Measurements from ENCODE around the gene HHIP. TPM values are rescaled to one million over a fixed set of nuclear protein-coding genes. Genes with fewer than 3 reads are reported as not detected.

Gene HHIP
- total RNA-seq, 2 experiments from 2014 or later = not detected

- no peaks in the 10 kb centered on the region for H3K9me3 Mint-ChIP-seq (ENCODE audit: low read depth)
- CTCF ChIA-PET = no interaction called here
- POLR2A ChIA-PET = no interaction called here
- H3K27me3 Mint-ChIP-seq = peaks cover 46% of the 10 kb centered on the region
- no peaks in the 10 kb centered on the region for H3K36me3 Mint-ChIP-seq (ENCODE audit: low read depth)
- peak overlapping the region; percentile 17 for H3K4me3 Mint-ChIP-seq
- H3K4me1 Mint-ChIP-seq = peaks cover 21% of the 10 kb centered on the region
- DNase-seq (no peak), ATAC-seq (no peak)
- intact Hi-C loops (cut with DNase I, micrococcal nuclease) = loop anchor here in 1 of 2 experiments (10.0 kb wide), 1 partner anchor 420 kb away; no protein-coding TSS in a partner anchor
- no peak overlapping the region for H3K27ac Mint-ChIP-seq
Measured at GRCh38 chr4:144645102-144645630, 790 bp upstream of the HHIP start.

GRCh38 chr4:144646523-144647094, 653 bp downstream of the HHIP start:
- CTCF ChIA-PET = interaction anchor here (0.6 to 0.7 kb wide), 2 partner anchors 400 to 878 kb away, joined by 3 read pairs; no protein-coding TSS in a partner anchor
- peak overlapping the region; percentile 66 for H3K4me3 Mint-ChIP-seq
- POLR2A ChIA-PET = no interaction called here
- intact Hi-C loops (cut with DNase I, micrococcal nuclease) = loop anchor here in 1 of 2 experiments (10.0 kb wide), 1 partner anchor 418 kb away; no protein-coding TSS in a partner anchor
- H3K27ac Mint-ChIP-seq = peak overlapping the region; percentile 2
- peaks cover 21% of the 10 kb centered on the region for H3K4me1 Mint-ChIP-seq
- ATAC-seq = peak; percentile 48
- peaks cover 42% of the 10 kb centered on the region for H3K27me3 Mint-ChIP-seq
- H3K9me3 Mint-ChIP-seq (ENCODE audit: low read depth) = no peaks in the 10 kb centered on the region
- DNase-seq = peak; percentile 35
- no peaks in the 10 kb centered on the region for H3K36me3 Mint-ChIP-seq (ENCODE audit: low read depth)

- Mint-ChIP-seq H3K27me3 (peaks cover 42% of the 10 kb centered on the region), H3K4me3 (peak overlapping the region; percentile 66), H3K36me3 (ENCODE audit: low read depth) (no peaks in the 10 kb centered on the region), H3K9me3 (ENCODE audit: low read depth) (no peaks in the 10 kb centered on the region), H3K27ac (no peak overlapping the region), H3K4me1 (peaks cover 21% of the 10 kb centered on the region)
- ChIA-PET POLR2A (no interaction called here), CTCF (no interaction called here)
- intact Hi-C loops (cut with DNase I, micrococcal nuclease) = loop anchor here in 1 of 2 experiments (10.0 kb wide), 1 partner anchor 418 kb away; no protein-coding TSS in a partner anchor
- peak; percentile 34 for DNase-seq
- ATAC-seq = peak; percentile 28
Measured at GRCh38 chr4:144647095-144647561, 1.2 kb downstream of the HHIP start.

- ATAC-seq = no peak
- Mint-ChIP-seq H3K4me1 (peaks cover 21% of the 10 kb centered on the region), H3K4me3 (peak overlapping the region; percentile 66), H3K27ac (no peak overlapping the region), H3K36me3 (ENCODE audit: low read depth) (no peaks in the 10 kb centered on the region), H3K27me3 (peaks cover 42% of the 10 kb centered on the region), H3K9me3 (ENCODE audit: low read depth) (no peaks in the 10 kb centered on the region)
- ChIA-PET POLR2A (no interaction called here), CTCF (no interaction called here)
- no peak for DNase-seq
- intact Hi-C loops (cut with DNase I, micrococcal nuclease) = loop anchor here in 1 of 2 experiments (10.0 kb wide), 1 partner anchor 417 kb away; no protein-coding TSS in a partner anchor
Measured at GRCh38 chr4:144647590-144647989, 1.6 kb downstream of the HHIP start.

GRCh38 chr4:144648042-144648441, 2.1 kb downstream of the HHIP start:
- ChIA-PET POLR2A (no interaction called here), CTCF (no interaction called here)
- Mint-ChIP-seq H3K4me1 (peaks cover 21% of the 10 kb centered on the region), H3K4me3 (no peak overlapping the region), H3K27me3 (peaks cover 42% of the 10 kb centered on the region), H3K9me3 (ENCODE audit: low read depth) (no peaks in the 10 kb centered on the region), H3K27ac (no peak overlapping the region), H3K36me3 (ENCODE audit: low read depth) (no peaks in the 10 kb centered on the region)
- DNase-seq = no peak
- intact Hi-C loops (cut with DNase I, micrococcal nuclease) = loop anchor here in 1 of 2 experiments (10.0 kb wide), 1 partner anchor 417 kb away; no protein-coding TSS in a partner anchor
- no peak for ATAC-seq

- ATAC-seq (no peak), DNase-seq (no peak)
- no peak overlapping the region for H3K27ac Mint-ChIP-seq
- ChIA-PET POLR2A (no interaction called here), CTCF (interaction anchor here (0.6 to 1.4 kb wide), 2 partner anchors 13 to 36 kb away, joined by 3 read pairs; no protein-coding TSS in a partner anchor)
- peaks cover 40% of the 10 kb centered on the region for H3K27me3 Mint-ChIP-seq
- intact Hi-C loops (cut with DNase I, micrococcal nuclease) = loop anchor here in 1 of 2 experiments (10.0 kb wide), 1 partner anchor 415 kb away; no protein-coding TSS in a partner anchor
- H3K4me3 Mint-ChIP-seq = no peak overlapping the region
- peaks cover 21% of the 10 kb centered on the region for H3K4me1 Mint-ChIP-seq
- no peaks in the 10 kb centered on the region for H3K36me3 Mint-ChIP-seq (ENCODE audit: low read depth)
- no peaks in the 10 kb centered on the region for H3K9me3 Mint-ChIP-seq (ENCODE audit: low read depth)
Measured at GRCh38 chr4:144649646-144650045, 3.7 kb downstream of the HHIP start.

GRCh38 chr4:144650311-144651005, 4.5 kb downstream of the HHIP start:
- no peaks in the 10 kb centered on the region for H3K9me3 Mint-ChIP-seq (ENCODE audit: low read depth)
- no peak for ATAC-seq
- ChIA-PET POLR2A (no interaction called here), CTCF (interaction anchor here (0.6 to 1.4 kb wide), 2 partner anchors 12 to 13 kb away, joined by 3 read pairs; no protein-coding TSS in a partner anchor)
- H3K4me3 Mint-ChIP-seq = no peak overlapping the region
- DNase-seq = no peak
- H3K27ac Mint-ChIP-seq = no peak overlapping the region
- H3K4me1 Mint-ChIP-seq = peaks cover 21% of the 10 kb centered on the region
- peaks cover 34% of the 10 kb centered on the region for H3K27me3 Mint-ChIP-seq
- no peaks in the 10 kb centered on the region for H3K36me3 Mint-ChIP-seq (ENCODE audit: low read depth)
- intact Hi-C loops (cut with DNase I, micrococcal nuclease) = no loop called here

GRCh38 chr4:144653781-144654545, 8.0 kb downstream of the HHIP start:
- Mint-ChIP-seq H3K4me1 (peaks cover 2% of the 10 kb centered on the region), H3K36me3 (ENCODE audit: low read depth) (no peaks in the 10 kb centered on the region), H3K27me3 (peaks cover 10% of the 10 kb centered on the region), H3K9me3 (ENCODE audit: low read depth) (no peaks in the 10 kb centered on the region), H3K27ac (no peak overlapping the region), H3K4me3 (no peak overlapping the region)
- POLR2A ChIA-PET = no interaction called here
- DNase-seq = no peak
- intact Hi-C loops (cut with DNase I, micrococcal nuclease) = no loop called here
- CTCF ChIA-PET = interaction anchor here (1.6 kb wide), 1 partner anchor 8 kb away, joined by 5 read pairs; no protein-coding TSS in a partner anchor
- no peak for ATAC-seq

- no peaks in the 10 kb centered on the region for H3K36me3 Mint-ChIP-seq (ENCODE audit: low read depth)
- POLR2A ChIA-PET = no interaction called here
- CTCF ChIA-PET = no interaction called here
Measured at GRCh38 chr4:144655491-144655890, 9.5 kb downstream of the HHIP start.

GRCh38 chr4:144656850-144657249, 10.9 kb downstream of the HHIP start:
- no peaks in the 10 kb centered on the region for H3K9me3 Mint-ChIP-seq (ENCODE audit: low read depth)
- DNase-seq (no peak), ATAC-seq (no peak)
- H3K27me3 Mint-ChIP-seq = no peaks in the 10 kb centered on the region
- no peak overlapping the region for H3K4me3 Mint-ChIP-seq
- peaks cover 2% of the 10 kb centered on the region for H3K4me1 Mint-ChIP-seq
- CTCF ChIA-PET = interaction anchor here (1.0 kb wide), 1 partner anchor 14 kb away, joined by 3 read pairs; no protein-coding TSS in a partner anchor
- H3K27ac Mint-ChIP-seq = no peak overlapping the region
- no peaks in the 10 kb centered on the region for H3K36me3 Mint-ChIP-seq (ENCODE audit: low read depth)
- POLR2A ChIA-PET = no interaction called here
- intact Hi-C loops (cut with DNase I, micrococcal nuclease) = no loop called here

More at GRCh38 chr4:144655491-144655890, 9.5 kb downstream of the HHIP start:
- ATAC-seq (no peak), DNase-seq (no peak)
- H3K27ac Mint-ChIP-seq = no peak overlapping the region
- H3K27me3 Mint-ChIP-seq = no peaks in the 10 kb centered on the region
- H3K4me3 Mint-ChIP-seq = no peak overlapping the region
- H3K9me3 Mint-ChIP-seq (ENCODE audit: low read depth) = no peaks in the 10 kb centered on the region
- peaks cover 2% of the 10 kb centered on the region for H3K4me1 Mint-ChIP-seq
- intact Hi-C loops (cut with DNase I, micrococcal nuclease) = no loop called here

- no peaks in the 10 kb centered on the region for H3K36me3 Mint-ChIP-seq (ENCODE audit: low read depth)
- ChIA-PET CTCF (no interaction called here), POLR2A (no interaction called here)
- peaks cover 2% of the 10 kb centered on the region for H3K4me1 Mint-ChIP-seq
- DNase-seq (no peak), ATAC-seq (no peak)
- H3K4me3 Mint-ChIP-seq = no peak overlapping the region
- intact Hi-C loops (cut with DNase I, micrococcal nuclease) = no loop called here
- no peaks in the 10 kb centered on the region for H3K9me3 Mint-ChIP-seq (ENCODE audit: low read depth)
- no peak overlapping the region for H3K27ac Mint-ChIP-seq
- no peaks in the 10 kb centered on the region for H3K27me3 Mint-ChIP-seq
Measured at GRCh38 chr4:144658015-144658567, 12.1 kb downstream of the HHIP start.

Measured in activated CD4-positive, alpha-beta T cell treated with anti-CD3 and anti-CD28 coated beads for 36 hours (primary cell).